HG03064 (cell line): ENCODE results near the gene LRIT2.

Experiments
- ATAC-seq: cut with Tn5 transposase; IDR thresholded peaks from one replicate; pipeline ENCODE4 v1.9.1; 2021; ENCODE audit warnings: low read depth; ENCODE audit not compliant: unreplicated experiment

The LRIT2 gene

GRCh38 chr10:84243759-84244158 lies 18.4 kb upstream of the LRIT2 start:
- no peak for ATAC-seq

DNA sequence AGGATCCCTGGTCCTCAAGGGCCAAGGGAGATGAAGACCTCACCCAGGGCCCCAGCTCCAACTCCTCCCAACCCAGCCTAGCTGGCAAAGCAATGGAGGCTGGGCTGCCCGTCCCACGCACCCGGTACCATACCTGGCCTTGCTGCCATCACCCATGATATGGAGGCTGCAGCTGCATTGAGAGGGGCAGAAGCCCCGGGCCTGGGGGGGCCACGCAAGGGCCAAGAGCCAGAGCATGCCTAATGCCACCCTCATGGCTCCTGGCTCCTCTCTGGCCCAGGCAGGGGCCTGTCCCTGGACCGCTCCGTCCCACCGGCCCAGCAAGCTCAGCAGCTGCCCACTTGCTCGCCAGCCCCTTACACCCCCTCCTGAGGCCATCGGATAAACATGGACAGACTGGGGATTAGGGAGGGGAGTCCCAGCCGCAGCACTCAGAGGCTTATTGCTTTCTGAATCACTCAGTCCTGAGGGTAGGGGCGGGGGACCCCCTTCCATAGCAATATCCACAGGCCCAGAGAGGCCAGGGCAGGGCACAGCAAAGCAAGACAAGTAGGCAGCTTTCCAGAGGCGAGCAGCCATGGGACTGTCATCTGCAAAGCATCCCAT lies 15.9 kb upstream of the LRIT2 start, which contains the start of gene LRIT1:
TSS of gene LRIT1 (minus strand) at position 362 of the 606 bp plus-strand sequence. CDS start at position 255, 107 bp downstream.
- ATAC-seq, result no peak

GRCh38 chr10:84238909-84239308 lies 13.6 kb upstream of the LRIT2 start:
- no peak for ATAC-seq

GRCh38 chr10:84237199-84238051 lies 12.1 kb upstream of the LRIT2 start:
- no peak for ATAC-seq

GRCh38 chr10:84236807-84237198 lies 11.5 kb upstream of the LRIT2 start:
- ATAC-seq, result no peak

DNA sequence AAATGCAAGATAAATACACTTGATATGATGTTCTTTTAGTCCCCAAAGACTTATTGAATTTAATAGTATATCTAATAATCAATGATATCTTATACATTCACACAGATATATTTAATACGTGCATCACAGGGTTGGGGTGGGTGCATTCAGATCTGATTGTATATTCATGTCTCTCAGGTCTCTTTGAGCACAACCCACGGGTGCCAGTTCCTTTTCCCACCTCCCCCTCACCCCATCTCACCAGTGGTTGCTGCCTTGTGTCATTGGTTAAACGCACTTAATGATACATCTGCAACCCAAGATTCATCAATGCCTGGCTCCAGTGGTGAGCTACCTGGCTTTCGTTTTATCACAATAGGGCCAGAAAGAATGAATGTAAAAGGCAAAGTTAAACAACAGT lies 9.8 kb upstream of the LRIT2 start:
- no peak for ATAC-seq

- no peak for ATAC-seq
Observed at GRCh38 chr10:84234479-84234878, 9.1 kb upstream of the LRIT2 start.

- no peak for ATAC-seq
Observed at GRCh38 chr10:84233940-84234339, 8.6 kb upstream of the LRIT2 start.

DNA sequence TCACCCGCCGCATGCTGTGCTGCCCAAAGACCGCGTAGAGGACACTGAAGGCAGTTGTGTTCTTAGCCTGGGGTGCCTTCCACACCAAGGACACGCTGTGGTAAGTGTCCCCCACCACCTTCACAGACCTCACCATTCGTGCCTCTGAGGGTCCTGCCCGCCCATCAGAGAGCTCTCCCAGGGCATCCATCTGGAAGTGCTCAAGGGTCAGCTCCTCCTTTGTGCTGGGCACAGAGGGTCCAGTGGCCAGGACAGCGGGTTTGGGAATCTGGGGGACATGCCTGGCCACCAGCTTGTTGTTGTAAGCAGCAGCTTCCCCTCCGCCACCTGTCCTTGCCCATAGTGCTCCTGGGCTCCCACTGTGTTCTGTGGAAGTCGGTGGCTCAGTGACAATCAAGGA lies 7.0 kb upstream of the LRIT2 start:
- no peak for ATAC-seq

DNA sequence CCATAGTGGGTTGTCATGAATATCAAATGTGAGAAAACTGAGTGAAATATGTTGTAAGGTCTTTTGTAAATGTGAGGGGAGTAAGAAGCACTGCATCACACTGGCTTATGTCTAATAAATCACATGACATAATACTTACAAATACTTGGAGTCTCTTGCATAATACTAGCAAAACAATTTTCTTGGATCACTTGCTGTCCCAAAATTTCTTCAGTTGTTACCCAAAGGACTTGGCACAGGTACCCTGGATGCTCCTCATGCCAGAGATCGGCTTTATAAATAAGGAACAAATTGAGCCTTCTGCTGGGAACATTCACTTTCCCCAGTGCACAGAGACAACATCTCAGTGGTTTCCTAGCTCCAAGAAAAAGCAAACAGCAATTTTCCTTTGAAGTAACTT lies 5.0 kb upstream of the LRIT2 start:
- ATAC-seq, result no peak

DNA sequence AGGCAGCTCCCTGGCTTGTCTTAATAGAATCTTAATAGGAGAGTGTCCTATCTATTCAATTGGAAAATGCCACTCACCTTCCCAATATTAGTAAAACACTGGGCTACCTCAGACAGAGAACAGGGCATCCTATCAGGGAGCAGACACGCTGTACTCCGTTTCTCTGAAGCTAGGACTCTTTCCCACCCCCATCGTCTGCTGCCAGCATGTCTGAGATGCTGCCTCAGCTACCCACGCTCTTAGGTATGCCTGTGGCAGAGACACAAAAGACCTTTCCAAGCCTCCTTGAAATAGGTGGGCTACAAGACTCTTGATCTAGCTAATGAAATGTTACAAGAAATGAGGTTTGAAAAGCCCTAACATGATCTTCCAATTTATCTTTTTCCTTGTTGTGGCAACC lies 2.5 kb upstream of the LRIT2 start:
- no peak for ATAC-seq

- no peak for ATAC-seq
Observed at GRCh38 chr10:84226616-84227015, 1.3 kb upstream of the LRIT2 start.

GRCh38 chr10:84224411-84225028 lies 824 bp downstream of the LRIT2 start:
- no peak for ATAC-seq

DNA sequence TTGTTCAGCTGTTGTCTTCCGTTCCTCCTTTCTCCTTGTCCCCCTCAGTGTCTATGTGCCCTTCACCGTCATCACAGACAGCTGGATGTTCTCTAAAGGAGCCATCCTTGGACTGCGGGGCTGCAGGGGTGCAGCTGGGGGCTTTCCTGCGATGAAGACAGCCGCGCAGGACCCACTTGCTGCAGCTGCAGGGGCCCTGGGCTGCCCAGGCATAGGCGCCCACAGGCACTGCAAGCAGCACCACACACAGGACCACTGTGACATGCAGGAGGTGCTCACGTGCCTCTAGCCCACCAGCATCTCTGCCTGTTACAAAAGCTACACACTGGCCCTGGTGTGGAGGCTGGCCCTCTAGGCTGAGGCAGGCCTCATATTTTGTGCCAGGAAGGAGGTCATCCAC lies 3.4 kb downstream of the LRIT2 start:
- ATAC-seq, result no peak

- ATAC-seq, result no peak
Observed at GRCh38 chr10:84217746-84218145, 7.6 kb downstream of the LRIT2 start.

DNA sequence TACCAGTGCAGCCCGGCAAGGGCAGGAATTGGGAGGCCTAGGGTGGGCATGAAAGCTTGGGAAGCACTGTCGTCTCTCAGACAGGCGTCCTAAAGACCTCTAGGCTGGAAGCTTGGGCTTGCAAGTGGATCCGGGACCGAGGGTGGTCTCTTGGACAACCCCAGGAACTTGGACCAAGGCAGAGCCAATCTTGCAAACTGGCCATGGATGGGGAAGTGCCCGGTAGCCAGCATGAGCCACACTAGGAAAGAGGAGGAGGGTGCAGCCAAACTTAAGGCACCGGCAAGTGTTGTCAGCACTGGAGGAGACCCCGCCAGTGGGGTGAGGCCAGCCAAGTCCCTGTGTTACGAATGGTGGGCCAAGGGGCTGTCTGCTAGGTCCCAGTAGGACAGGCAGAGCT lies 8.5 kb downstream of the LRIT2 start:
- ATAC-seq, result no peak

GRCh38 chr10:84214612-84215235 lies 10.6 kb downstream of the LRIT2 start:
- ATAC-seq, result peak; percentile 75

DNA sequence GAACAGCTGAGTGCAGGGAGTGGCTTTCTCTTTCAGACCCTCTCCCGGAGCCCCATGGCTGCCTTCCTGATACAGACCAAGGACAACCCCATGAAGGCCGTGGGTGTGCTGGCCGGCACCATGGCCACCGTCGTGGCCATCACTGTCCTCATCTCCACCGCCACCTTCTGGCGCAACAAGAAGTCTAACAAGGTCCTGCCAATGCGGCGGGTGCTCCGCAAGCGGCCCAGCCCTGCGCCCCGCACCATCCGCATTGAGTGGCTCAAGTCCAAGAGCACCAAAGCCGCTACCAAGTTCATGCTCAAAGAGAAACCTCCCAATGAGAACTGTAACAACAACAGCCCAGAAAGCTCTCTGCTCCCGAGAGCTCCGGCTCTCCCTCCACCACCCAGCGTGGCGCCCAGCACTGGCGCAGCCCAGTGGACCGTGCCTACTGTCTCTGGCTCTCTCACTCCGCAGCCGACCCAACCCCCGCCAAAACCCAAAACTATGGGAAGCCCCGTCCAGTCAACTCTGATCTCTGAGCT lies 11.2 kb downstream of the LRIT2 start:
- no peak for ATAC-seq

DNA sequence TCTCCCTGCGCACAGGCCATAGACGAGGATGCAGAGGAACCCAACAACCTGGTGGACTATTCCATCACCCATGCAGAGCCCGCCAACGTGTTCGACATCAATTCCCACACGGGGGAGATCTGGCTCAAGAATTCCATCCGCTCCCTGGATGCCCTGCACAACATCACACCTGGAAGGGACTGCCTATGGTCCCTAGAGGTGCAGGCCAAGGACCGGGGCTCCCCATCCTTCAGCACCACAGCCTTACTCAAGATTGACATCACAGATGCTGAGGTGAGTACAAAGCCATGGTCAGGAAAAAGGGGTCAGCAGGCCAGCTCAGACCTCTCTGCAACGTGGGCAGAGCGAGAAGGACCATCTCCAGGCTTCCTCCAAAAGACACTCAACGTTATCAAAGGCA lies 12.3 kb downstream of the LRIT2 start:
- no peak for ATAC-seq

- no peak for ATAC-seq
Observed at GRCh38 chr10:84212014-84212413, 13.3 kb downstream of the LRIT2 start.

DNA sequence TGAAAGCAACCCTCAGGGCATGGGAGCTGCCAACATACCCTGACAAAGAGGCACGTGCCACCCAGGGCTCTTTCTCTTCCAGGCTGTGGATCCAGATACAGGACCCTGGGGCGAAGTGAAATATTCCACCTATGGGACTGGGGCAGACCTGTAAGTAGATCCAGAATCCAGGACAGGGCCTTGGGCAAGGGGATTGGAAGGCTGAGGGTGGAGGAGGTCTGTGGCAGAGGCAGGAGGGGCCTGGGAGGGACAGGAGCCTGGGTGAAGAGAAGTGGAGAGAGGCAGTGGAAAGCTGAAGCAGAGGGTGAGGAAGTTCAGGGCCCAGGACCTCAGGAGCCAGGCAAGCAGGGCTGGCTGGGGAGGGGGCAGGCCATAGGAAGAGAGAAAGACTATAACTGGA lies 13.8 kb downstream of the LRIT2 start:
- no peak for ATAC-seq
